NCI-H1694 treated with DMSO at 0.1 percent for 48 hours (cell line): ENCODE results near the gene HNRNPH1.

Experiments
- DNase-seq: peaks from one replicate; lab custom pipeline; 2025; lab: John Stamatoyannopoulos, UW

The HNRNPH1 gene

GRCh38 chr5:179603308-179603707, 20.2 kb downstream of the HNRNPH1 start:
- no peak for DNase-seq

GRCh38 chr5:179601871-179602625, 21.4 kb downstream of the HNRNPH1 start:
- DNase-seq: no peak

DNA sequence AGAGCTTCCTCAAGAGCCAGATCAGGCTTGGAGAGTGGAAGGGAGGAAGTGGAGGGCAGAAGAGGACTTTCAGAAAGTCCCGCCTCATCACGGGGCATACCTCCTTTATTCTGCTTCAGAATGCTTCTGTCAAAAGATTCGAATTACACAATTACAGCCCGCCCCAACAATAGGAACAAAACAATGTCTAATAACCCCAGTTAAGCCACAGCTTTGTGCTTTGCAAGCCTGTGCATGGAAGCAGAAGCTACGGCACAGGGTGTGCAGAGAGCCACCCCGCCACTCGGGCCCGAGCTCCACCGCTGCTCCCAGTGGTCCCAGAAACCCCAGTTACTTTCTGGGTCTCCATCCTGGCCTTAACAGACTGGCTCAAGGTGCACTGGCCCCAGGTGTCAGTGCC, 23.5 kb downstream of the HNRNPH1 start:
- no peak for DNase-seq

DNA sequence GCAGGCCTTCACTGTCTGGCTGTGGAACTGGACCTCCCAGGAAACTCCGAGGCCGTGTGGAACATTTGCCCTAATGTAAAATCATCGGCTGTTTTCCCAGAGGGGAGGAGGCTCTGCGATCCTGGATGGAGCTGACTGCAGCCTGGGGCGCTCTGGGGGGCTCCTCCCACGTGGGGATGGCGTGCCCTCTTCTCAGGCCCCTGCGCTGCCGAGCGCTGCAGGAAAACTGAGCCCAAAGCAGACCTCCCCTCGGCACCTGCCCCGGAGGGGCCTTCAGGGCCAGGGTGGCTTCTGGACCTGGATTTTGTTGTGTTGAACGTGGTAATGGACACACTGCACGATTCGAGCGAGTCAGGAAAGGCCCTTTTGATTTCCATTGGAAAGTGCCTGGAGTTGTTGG, 23.9 kb downstream of the HNRNPH1 start:
- no peak for DNase-seq

GRCh38 chr5:179599100-179599499, 24.4 kb downstream of the HNRNPH1 start:
- DNase-seq: no peak

- DNase-seq: no peak
Observed at GRCh38 chr5:179596421-179596820, 27.1 kb downstream of the HNRNPH1 start.

DNA sequence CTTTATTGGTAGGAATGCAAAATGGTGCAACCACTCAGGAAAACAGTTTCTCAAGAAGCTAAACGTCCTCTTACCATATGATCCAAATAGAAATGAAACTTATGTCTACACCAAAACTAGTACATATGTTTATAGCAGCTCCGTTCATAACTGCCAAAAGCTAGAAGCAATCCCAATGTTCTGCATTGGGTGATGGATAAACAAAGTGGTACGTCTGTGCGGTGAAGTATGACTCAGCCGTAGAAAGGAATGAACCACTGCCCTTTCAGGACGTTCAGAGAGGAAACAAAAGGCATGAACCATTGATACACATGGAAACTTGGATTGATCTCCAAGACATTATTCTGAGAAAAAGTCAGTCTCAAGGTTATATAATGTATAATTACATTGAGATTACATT, 27.6 kb downstream of the HNRNPH1 start:
- DNase-seq: no peak

DNA sequence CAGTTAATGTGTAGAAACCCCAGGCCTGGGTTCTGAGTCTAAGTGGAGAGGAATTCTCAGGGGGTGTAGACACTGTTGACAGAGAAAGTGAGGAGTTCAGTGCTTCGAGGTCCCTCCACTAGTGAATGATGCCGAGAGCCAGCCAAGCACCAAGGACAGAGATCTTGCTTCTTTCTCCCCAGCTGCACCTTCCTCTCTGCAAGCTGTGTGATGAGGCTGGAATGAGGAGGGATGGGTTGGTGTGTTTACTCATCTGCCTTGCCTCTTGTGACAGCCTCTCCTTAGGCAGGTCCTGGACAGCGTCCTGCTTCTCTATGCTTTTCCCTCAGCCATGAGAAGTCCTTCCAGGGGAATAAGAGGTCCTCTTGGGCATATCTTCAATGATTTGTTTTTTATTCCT, 35.3 kb downstream of the HNRNPH1 start:
- DNase-seq: no peak

- no peak for DNase-seq
Observed at GRCh38 chr5:179585941-179586401, 37.5 kb downstream of the HNRNPH1 start.

- no peak for DNase-seq
Observed at GRCh38 chr5:179577286-179577960, 46.0 kb downstream of the HNRNPH1 start.

DNA sequence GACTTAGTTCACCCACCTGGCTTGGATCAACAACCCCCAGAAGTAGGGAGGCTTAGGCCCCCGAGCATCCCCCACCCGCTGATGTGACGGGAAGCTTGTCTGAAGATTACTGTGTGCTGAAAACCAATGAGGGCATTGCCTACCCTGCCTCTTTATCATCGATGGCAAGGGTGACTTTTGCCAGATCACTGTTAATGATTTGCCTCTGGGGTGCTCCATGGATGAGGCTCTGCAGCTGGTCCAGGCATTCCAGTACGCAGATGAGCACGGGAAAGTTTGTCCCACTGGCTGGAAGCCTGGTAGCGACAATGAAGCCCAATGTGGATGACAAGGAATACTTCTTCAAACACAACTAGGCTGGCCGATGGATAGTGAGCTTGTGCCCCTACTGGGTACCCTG, 51.1 kb downstream of the HNRNPH1 start:
- no peak for DNase-seq

DNA sequence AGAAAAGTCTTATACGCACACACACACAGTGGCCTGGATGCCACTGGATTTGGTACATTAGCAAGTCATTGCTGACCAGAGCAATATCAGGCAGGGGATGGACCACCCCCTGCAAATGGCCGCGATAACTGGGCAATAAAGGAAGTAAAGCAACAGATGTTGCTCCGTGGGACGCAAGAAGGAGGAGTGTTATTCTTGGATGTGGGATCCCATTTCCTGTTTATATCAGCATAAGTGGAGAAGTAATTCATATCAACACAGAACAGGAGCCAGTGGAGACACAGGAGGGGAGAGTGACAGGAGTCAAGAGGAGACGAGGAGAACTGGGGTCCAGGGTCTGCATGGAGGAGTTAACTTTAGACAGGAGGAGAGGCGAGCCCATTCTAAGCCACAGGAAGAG, 54.8 kb downstream of the HNRNPH1 start:
- DNase-seq: no peak

DNA sequence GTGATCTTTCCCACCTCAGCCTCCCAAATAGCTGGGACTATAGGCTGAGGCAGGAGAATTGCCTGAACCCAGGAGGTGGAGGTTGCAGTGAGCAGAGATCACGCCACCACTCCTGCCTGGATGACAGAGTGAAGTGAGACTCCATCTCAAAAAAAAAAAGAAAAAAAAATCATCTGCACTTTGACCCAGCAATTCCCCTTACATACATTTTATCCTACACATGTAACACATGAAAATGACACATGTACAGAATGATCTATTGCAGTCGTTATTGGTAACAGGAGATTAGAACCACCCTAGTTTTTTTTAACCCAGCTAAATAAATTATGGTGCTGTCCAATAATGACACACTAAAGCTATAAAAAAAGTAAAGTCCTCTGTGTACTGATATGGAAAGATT, 58.9 kb downstream of the HNRNPH1 start:
- no peak for DNase-seq
